LHCN-M2 (cell line): ENCODE data around the gene MTG2. TPM values are rescaled to one million over a fixed set of nuclear protein-coding genes. Genes with fewer than 3 reads are reported as not detected.

ENCODE experiments used
- DNase-seq: peaks from one replicate; pipeline ENCODE4 v3.0.0-alpha.2; 2012; ENCODE audit warnings: low read depth
- total RNA-seq: library from RNA; depleted of rRNA; stranded (reverse); fragments of >200 nt; gene quantifications from 2 replicates; pipeline ENCODE4 v1.2.3, GENCODE V29; 2014

Gene MTG2
- total RNA-seq, 1 experiment from 2014 or later, result 27.7 TPM

DNA sequence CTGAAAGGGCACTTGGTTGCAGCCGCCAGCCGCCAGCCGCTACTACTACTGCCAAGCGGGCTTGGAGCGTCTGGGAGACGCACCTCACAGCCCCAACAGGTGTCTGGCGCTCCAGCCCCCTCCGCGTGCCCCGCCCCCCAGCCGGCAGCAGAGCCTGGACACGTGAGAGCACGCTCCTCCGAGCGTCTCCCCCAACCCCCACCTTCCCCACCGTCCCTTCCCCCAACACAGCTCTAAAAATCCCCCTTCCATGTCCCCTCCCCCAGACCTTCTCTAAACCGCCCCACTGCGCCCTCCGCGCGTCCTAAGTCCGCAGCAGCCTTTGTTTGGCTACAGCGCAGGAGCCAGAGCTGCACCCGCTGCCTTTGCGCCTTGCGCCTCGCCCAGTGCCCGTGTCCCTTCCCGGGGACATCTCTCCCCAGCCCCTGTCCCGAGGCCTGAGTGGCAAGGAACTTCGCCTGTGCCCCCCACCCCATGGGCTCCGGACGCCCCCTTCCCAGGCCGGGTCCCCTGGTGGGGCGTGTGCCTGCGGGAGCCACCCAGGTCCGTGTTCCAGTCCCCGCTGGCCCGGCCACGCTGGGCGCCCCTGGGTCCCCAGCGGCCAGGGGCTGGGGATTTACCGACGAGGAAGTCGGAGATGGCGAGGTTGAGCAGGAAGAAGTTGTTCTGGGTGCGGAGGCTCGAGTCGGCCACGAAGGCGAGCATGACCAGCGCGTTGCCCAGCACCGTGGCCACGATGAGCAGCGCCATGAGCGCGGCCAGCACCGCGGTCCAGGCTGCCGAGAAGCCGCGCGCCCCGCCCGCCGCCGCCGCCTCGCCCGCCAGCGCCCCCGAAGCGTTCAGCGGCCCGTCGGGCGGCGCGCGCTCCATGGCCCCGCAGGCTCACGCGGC is 36.5 kb downstream of the MTG2 start:
- no peak for DNase-seq

DNA sequence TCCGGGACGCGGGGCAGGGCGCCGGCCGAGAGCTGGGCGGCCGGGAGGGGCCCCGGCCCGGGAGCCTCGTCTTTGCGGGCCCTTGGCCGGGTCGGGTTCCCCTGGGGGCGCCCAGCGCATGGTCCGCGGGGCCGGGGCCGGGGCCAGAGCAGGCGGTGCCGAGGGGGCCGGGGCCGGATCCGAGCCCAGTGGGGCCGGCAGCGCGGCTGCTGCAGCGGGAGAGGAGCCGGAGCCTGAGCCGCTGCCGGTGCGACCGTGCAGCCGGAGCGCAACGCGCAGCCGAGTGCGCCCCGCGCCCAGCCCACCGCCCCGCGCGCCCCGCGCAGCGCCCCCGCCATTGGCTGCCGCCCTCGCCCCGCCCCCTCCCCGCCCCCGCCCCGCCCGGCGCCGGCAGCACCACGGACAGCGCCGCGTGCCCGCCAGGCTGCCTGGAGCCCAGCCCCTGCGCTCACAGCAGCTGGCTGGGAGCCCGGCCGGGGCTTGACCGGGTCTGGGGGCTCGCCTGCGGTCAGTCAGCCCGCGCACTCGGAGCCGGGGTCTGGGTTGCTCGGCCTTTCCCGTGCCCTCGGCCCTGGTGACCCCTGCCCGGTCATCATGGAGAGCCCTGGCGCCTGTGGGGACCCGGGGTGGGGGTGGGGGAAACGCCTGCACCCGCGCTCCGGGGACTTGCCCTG is 37.3 kb downstream of the MTG2 start, which contains the start of gene HRH3:
Gene HRH3 (minus strand): TSS at position 287 of the 674 bp plus-strand sequence. CDS start 308 bp downstream, outside the sequence.
- no peak for DNase-seq

DNA sequence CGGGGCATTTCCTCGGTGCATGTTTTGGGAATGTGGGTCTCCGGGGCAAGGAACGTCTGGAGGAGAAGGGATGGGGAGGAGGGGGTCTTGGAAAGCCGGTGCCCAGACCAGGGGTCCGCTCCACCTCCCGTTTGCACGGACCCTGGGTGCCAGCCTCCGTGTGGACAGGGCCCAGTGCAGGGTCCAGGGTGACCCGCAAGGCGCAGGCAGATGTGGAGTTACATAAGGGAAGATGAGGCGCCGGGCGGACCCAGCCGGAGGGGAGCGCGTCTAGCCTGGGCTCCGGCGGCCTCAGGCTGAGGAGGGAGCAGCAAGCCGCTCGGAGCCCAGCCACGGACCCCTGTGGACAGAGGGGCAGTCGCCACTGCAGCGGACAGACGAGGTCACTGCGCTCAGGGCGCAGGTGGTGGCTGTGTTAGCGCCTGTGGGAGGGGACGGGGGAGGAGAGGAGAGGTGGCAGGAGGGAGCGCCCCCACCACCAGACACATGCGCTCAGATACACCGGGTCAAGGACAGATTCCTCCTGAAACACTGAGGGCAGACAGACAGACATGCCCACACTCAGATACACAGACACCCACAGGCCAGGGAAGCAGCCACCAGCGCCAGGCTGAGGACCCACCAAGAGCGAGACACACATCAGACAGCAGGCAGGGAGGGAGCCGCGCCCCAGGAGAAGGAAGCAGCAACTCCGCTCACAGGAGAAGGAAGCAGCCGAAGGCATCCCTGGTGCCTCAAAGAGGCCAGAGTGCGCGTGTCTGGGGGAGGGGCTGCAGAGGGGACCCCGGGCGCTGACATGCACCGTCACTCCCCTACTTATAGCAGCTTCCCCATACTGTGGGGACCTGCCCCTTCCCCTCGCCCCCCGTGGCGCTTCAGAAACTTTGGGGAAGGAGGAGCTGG is 38.1 kb downstream of the MTG2 start:
- no peak for DNase-seq

DNA sequence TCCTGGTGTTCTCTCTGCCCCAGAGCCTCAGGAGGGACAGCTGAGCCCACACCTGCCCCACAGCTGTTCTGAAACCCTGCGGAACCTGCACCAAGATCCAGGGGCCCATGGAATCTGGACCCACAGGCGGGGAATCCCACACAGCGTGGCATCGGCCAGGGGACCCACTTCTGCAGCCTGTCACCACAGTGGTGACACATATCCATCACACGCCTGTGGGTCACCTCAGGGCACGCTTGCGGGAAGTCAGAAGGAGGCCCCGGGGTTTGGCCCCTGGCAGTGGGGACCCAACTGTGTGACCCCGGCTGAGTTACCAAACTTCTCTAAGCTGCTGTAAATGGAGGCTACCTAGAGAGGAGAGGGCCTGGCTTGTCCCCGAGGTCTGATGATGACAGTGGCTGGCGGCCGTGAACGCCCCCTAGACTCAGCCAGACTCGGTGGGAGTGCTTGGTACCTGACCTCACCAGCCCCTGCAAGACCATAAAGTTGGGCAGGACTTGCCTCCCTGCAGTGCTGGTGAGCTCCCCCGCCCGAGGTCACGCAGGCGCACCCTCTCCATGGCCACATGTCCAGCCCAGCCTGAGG is 39.5 kb downstream of the MTG2 start:
- no peak for DNase-seq

DNA sequence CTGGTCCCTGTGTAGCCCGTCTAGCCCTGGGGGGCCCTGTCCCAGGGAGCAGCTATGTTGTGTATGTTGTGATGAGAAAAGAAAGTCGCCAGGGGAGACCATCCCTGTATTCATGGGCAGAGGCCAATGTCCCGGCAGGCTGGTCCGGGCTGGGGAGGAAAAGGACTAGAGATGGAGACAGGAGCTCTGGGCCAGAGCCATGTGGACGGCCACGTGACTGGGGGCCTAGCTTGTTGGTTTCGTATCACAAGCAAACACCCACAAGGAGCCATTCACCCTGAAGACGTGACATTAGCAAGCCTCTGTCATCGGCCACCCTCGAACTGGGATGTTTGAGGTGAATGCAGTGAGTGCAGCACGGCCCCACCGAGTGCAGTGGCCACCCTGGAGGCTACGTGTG is 40.1 kb downstream of the MTG2 start:
- no peak for DNase-seq

DNA sequence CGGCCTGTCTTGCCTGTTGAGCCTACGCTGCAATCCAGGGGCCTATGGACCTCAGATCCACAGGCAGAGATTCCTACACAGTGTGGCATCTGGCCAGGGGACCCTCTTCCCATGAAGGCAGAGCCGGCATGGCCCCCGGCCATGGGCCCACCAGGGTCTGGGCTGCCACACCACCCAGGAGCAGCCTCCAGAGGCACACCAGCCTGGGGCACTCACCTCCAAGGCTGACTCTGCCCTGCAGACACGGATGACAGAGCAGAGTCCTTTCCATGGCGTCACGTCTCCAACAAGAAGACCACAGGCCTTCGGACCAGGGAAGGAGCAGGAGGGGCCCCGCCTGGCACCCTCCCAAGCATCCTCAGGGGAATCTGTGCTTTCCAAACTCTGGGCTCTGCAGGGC is 40.7 kb downstream of the MTG2 start:
- no peak for DNase-seq

DNA sequence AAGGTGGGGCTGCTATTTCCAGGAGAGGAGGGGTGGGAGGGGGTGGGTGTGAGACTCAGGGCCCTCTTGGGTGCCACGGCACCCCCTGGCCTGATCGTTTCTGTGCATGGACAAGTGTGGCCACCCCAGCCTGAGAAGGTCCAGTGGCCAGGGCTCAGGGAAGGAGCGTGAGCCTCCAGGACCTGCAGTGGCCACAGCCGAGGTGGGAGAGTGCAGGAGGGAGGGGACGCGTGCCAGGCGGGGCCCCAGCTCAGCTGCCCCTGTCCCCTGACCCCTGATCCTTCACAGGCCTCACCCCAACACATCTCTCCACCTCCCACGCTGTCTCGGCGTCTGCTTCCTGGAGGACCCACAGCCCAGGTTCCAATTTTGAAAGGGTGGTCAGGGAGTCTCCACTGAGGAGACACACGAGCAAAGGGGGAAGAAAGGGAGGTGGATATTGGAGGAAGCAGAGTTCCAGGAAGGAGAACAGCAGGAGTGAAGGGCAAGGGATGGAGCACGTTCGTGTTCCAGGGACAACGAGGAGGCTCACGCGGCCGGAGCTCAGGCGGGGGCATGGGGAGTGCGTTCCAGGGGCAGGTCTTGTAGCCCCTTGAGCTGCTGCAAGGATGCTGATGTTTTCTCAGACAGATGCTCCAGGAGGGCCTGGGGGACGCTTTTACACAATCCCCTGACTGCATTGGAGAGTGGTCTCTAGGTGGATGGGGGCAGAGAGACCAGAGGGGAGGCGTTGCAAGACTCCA is 41.5 kb downstream of the MTG2 start:
- no peak for DNase-seq

DNA sequence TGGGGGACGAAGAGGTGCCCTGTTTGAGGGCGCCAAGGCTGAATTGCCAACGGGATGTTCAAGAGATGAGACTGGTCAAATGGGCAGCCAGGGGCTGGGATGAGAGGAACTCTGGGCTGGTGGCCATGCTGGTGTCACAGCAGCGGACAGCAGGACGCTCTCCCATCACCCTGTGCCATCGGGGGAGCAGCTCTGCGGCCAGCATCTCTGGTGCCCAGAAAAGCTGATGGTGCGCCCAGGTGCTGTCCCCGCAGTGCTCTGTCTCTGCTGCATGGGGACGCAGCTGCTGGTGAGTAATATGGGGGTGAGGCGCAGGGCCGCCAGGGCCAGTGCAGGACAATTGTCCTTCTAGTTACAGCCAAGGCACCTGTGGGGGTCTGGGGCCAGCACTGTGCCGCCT is 42.2 kb downstream of the MTG2 start:
- DNase-seq, result no peak

DNA sequence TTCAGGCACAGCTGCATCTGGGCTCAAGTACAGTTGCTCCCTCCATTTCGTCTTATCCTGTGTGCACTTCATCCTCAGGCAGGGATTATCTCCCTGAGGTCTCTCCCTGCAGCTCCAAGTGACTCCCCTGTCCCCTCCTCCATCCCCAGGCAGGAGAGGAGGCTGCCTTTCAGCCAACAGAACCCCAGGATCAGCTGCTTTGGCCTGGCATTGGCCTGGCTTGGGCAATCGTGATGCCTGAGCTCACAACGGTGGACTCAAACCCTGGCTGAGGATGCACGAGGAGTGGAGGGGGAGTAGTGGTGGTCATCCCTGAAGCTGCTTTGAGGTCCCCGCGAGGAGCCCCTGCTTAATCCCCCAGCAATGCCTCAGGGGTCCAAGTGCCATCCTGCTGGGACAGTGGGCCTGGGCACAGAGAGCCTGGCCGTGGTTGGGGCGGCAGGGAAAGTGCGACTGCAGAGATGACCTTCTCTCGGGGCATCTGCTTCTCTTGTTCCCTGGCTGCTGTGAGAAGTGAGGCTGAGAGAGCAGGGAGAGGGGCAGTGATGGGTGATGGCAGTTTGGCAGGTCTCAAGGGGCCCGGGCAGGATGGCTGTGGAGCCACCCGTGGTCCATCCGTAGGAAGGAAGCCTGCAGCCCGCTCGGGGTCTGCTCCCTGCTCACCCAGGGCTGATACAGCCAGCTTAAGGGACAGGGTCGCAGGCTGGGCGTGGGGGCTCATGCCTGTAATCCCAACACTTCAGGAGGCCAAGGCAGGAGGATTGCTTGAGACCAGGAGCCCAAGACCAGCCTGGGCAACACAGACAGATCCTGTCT is 43.2 kb downstream of the MTG2 start:
- DNase-seq, result no peak

DNA sequence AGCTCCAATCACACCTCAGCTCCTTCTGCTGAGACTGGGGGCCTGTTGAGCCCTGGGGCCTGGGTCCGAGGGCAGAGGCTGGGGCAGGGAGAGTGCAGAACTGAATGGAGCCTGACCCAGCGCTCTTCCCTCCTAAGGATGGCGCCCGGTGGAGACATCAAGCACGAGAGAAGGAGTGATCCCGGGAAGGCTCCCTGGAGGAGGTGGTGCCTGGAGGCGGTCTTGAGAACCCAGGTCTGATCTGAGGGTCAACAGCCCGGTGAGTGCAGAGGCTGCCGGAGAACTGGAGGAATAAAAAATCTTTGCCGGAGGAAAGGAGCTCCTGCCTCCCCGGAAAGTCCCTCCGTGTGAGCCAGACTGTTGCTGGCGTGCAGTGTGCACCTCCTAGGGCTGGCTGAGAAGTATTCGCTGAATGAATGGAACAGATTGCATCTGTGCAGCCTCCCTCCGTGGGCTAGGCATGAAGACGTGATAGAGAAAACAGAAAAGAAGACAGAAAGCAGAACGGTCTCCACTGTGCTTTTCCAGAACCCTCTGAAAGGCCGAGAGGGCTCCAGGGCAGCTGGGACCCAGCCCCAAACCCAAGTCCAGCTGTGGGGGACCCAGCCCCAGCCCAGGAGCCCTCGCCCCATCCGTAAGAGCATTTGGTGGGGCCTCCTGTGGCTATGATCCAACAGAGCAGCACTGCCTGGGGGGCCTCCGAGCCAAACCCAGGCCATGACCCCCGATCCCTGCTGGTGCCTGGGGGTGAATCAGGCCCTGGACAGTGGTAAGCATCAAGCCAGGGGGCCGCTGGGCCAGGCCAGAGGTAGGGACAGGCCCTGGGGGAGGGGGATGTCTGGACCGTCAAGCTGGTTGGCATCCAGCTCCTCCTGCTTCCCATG is 44.1 kb downstream of the MTG2 start:
- no peak for DNase-seq

DNA sequence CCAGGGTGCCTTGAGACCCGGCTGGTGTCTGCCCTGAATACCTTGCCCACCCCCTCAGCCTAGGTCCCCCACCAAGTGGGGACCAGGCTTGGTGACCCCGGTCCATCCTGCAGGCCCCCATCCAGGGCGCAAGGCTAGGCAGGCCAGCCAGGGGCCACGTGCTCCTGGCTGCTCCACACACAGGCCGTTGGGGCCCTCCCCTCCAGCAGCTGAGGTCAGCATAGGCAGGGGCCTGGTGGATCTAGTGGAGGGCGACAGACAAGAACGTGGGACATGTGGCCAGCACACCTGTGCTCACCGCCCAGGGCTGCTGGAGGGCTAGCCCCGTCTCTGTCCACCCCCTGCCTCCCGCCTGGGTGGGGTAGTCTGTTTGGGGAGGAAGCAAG is 44.8 kb downstream of the MTG2 start:
- no peak for DNase-seq

DNA sequence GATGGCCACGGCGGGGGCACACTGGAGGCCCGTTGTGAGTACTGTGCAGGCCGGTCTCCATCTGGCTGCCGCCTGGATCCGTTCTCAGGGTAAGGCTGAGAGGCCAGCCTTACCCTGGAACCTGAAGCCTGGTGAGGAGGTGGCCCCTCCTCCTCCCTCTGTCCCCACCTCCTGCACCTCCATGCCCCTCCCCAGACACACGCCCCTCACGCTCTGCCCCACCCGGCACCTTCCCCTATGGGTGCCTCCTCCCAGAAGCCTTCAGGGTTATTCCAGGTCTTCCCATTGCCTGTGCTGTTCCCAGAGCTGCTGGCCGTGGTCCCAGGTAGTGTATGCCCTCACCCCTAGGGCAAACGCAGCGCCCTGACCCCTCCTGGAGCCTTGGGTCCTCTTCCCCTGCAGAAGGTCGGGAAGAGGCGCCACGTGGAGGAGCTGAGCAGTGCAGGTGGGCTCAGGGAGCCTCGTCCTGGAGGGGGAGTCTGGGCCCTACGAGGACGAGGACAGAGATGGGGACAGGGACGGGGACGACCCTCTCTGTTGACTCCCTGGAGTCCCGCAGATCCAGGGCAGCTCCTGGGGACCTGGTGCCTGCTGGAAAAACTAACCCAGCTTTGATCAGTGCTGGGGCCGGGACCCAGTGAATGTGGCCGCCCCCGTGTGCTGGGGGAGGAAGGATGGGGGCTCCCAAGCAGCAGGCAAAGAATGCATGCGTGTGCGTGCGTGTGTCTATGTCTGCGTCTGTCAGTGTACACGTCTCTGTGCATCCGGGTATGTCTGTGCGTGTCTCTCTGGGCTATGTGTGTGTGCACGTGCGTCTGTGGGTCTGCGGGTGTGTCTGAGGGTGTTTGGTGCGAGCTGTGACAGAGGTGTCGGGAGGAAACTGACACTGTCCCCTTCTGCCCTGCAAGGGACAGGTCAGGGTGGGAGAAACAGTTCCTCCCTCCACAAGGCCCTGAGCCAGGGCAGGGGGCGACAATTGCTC is 45.4 kb downstream of the MTG2 start:
- no peak for DNase-seq

DNA sequence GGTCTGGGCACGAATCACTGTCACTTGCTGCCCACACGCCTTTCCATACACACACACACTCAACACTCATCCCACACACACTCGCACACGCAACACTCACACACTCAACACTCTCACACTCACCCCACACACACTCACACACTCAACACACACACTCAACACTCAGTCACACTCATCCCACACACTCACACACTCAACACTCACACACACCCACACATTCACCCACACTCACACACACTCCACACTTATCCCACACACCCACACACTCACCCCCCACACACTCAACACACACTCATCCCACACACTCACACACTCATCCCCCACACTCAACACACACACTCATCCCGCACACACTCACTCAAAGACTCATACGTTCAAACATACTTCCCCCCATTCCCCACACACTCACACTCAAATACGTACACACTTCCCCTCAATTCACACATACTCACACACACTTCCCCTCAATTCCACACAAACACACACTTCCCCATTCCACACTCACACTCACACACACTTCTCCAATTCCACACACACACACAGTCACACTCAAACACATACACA is 46.2 kb downstream of the MTG2 start:
- DNase-seq, result no peak

DNA sequence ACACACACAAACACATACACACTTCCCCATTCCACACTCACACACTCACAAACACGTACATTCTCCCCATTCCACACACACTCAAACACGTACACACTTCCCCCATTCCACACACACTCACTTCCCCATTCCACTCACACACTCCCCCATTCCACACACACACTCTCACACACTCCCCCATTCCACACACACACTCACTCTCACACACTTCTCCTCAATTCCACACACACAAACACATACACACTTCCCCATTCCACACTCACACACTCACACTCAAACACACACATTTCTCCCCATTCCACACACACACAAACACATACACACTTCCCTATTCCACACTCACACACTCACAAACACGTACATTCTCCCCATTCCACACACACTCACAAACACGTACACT is 46.8 kb downstream of the MTG2 start:
- DNase-seq, result no peak

DNA sequence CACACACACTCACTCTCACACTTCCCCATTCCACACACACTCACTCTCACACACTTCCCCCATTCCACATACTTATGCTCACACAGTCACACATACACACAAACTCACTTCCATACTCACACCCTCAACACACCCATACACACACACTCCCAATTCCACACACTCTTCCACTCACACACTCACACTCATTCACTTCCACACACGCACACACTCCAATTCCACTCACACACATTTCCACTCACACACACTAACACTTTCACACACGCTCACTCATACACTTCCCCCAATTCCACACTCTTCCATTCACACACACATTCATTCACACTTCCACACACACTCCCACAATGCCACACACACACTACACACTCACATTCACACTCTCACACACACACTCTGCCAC is 47.4 kb downstream of the MTG2 start:
- no peak for DNase-seq

DNA sequence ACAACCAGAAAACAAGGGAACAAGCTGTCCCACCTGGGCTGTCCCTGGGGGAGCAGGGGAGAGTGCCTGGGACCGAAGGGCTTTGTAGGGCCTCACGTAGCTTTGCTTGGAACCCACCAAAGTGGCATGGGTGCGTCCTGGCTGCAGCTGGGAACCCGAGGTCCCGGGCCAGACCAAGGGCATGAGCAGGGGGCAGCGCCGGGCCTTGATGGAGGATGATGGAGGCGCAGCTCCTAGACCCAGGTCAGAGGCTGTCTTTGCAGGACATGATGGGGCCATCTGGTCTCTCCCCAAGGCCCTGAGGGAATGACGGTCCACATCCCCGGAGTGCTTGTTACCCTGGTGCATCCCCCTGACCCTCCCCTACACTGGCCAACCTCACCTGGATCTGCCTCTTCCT is 47.9 kb downstream of the MTG2 start:
- no peak for DNase-seq

DNA sequence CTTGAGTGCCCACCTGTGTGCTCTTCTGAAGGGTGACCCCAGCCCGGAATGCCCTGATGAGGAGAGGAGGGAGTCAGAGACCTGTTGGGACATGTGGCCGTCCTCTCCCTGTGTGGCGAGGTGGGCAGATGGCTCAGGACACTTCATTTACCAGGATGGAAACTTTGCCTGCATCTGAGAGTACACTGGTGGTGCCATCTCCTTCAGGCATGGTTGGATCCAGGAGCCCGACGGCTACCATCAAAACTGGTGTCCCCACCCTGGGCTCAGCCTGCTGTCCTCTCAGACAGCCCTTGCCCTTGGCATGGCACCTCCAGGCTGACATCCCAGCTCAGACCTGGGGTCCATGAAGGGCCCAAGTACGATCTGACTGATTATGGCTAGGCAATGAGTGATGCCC is 48.5 kb downstream of the MTG2 start:
- no peak for DNase-seq
